ENCODE measurements around the gene TNPO3. TPM values are rescaled to one million over a fixed set of nuclear protein-coding genes. Genes with fewer than 3 reads are reported as not detected.

Gene TNPO3
- total and polyA plus RNA-seq, 9 donors, result 24.9 to 32.7 (median 29.9) TPM

GRCh38 chr7:128941323-128941890 lies 113.5 kb downstream of the TNPO3 start:
- Histone ChIP-seq H3K27me3 (ENCODE audit: control insufficient read depth, insufficient read depth, low read length) (peaks cover 52% of the 10 kb centered on the region), H3K27ac (ENCODE audit: low read length) (no peak overlapping the region), H3K36me3 (ENCODE audit: control insufficient read depth, insufficient read depth, low read length) (no peaks in the 10 kb centered on the region), H3K4me1 (ENCODE audit: control insufficient read depth, insufficient read depth, low read length) (peaks cover 16% of the 10 kb centered on the region), H3K4me3 (ENCODE audit: low read length) (no peak overlapping the region), H3K9me3 (replicated peaks; ENCODE audit: control insufficient read depth, low read depth, low read length) (no peaks in the 10 kb centered on the region)
- no peak for DNase-seq
- 74% methylated on average over 8 of the region's 15 CpGs for WGBS (ENCODE audit: insufficient coverage)

GRCh38 chr7:128940494-128941322 lies 114.2 kb downstream of the TNPO3 start:
- Histone ChIP-seq H3K36me3 (ENCODE audit: control insufficient read depth, insufficient read depth, low read length) (no peaks in the 10 kb centered on the region), H3K9me3 (replicated peaks; ENCODE audit: control insufficient read depth, low read depth, low read length) (no peaks in the 10 kb centered on the region), H3K27me3 (ENCODE audit: control insufficient read depth, insufficient read depth, low read length) (peaks cover 56% of the 10 kb centered on the region), H3K27ac (ENCODE audit: low read length) (no peak overlapping the region), H3K4me3 (ENCODE audit: low read length) (no peak overlapping the region), H3K4me1 (ENCODE audit: control insufficient read depth, insufficient read depth, low read length) (peaks cover 16% of the 10 kb centered on the region)
- DNase-seq, result peak; percentile 65
- 59% methylated on average over 13 of the region's 20 CpGs for WGBS (ENCODE audit: insufficient coverage)

DNA sequence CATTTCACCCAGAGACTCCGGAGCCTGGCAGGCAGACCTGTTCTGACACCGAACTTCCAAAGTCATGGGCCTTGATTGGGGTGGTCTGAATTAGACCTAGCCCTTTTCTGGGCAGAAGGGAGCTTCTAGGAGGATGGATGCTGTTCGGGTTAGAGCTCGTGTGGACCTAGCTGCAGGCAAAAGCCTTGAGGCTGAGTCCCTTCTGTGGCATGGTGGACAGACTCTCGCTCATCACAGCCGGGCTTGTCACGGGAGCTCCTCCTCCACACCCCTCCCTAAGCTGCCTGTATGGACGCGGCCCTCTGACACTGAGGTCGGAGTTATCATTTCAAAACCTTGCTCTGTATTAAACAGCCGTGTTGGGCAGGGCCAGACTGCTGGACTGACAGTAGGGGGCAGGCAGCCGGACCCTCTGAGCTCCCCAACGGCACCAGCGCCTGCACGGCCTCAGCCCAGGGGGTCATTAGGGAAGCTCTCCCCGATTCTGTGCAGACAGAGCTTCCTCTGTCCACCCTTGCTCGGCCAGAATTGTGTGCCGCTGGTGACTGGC lies 115.0 kb downstream of the TNPO3 start:
- Histone ChIP-seq H3K4me3 (ENCODE audit: low read length) (no peak overlapping the region), H3K9me3 (replicated peaks; ENCODE audit: control insufficient read depth, low read depth, low read length) (no peaks in the 10 kb centered on the region), H3K4me1 (ENCODE audit: control insufficient read depth, insufficient read depth, low read length) (peaks cover 19% of the 10 kb centered on the region), H3K27ac (ENCODE audit: low read length) (no peak overlapping the region), H3K27me3 (ENCODE audit: control insufficient read depth, insufficient read depth, low read length) (peaks cover 61% of the 10 kb centered on the region), H3K36me3 (ENCODE audit: control insufficient read depth, insufficient read depth, low read length) (no peaks in the 10 kb centered on the region)
- WGBS (ENCODE audit: insufficient coverage), result 65% methylated on average over 14 of the region's 18 CpGs
- DNase-seq, result no peak

DNA sequence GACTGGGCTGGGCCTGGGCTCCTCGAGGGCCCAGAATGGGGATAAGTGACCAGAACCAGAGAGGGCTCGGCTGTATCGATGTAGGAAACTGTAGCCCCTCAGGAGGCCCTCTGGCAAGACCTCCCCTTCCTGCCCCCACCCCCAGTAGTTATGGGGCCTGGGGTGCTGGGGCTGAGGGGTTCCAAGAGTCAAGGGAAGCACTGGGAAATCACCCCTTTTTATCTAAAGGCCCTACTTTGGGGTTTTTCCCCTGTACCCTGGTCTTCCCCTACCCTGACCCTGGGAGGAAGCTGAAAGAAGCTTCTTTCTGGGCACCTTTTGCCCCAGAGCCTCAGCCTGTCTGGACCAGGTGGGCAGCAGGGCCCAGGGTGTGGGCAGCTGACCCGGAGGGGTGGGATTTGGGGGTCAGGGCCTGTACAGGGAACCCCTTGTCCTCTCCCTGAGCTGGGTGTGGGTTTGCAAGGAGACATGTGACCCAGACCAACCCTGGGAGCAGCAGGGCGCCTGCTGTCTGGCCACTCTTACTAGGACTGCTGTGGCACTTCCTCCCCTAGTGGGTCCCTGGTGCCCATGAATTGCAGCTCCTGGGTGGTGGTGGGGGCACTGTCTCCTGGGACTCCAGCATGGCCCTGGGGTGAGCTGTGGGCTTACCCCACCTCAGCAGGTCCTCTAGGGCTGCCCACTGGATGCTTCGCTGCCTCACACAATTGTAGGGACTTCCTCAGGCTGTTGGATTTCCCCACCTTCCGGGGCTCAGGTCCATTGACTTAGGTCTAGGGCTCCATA lies 115.6 kb downstream of the TNPO3 start:
- 63% methylated on average over 3 of the region's 7 CpGs for WGBS (ENCODE audit: insufficient coverage)
- Histone ChIP-seq H3K27me3 (ENCODE audit: control insufficient read depth, insufficient read depth, low read length) (peaks cover 65% of the 10 kb centered on the region), H3K4me1 (ENCODE audit: control insufficient read depth, insufficient read depth, low read length) (peaks cover 19% of the 10 kb centered on the region), H3K36me3 (ENCODE audit: control insufficient read depth, insufficient read depth, low read length) (no peaks in the 10 kb centered on the region), H3K4me3 (ENCODE audit: low read length) (peak overlapping the region; percentile 3), H3K27ac (ENCODE audit: low read length) (peak overlapping the region; percentile 29), H3K9me3 (replicated peaks; ENCODE audit: control insufficient read depth, low read depth, low read length) (no peaks in the 10 kb centered on the region)
- DNase-seq, result no peak

- no peaks in the 10 kb centered on the region for H3K36me3 ChIP-seq (ENCODE audit: control insufficient read depth, insufficient read depth, low read length)
- 0% methylated on average over 22 of the region's 30 CpGs for WGBS (ENCODE audit: insufficient coverage)
- H3K27me3 ChIP-seq (ENCODE audit: control insufficient read depth, insufficient read depth, low read length), result peaks cover 65% of the 10 kb centered on the region
- H3K27ac ChIP-seq (ENCODE audit: low read length), result no peak overlapping the region
- H3K4me1 ChIP-seq (ENCODE audit: control insufficient read depth, insufficient read depth, low read length), result peaks cover 19% of the 10 kb centered on the region
- DNase-seq, result no peak
- H3K9me3 ChIP-seq (replicated peaks; ENCODE audit: control insufficient read depth, low read depth, low read length), result no peaks in the 10 kb centered on the region
- H3K4me3 ChIP-seq (ENCODE audit: low read length), result peak overlapping the region; percentile 41
Measured at GRCh38 chr7:128938544-128939074, 116.3 kb downstream of the TNPO3 start.

DNA sequence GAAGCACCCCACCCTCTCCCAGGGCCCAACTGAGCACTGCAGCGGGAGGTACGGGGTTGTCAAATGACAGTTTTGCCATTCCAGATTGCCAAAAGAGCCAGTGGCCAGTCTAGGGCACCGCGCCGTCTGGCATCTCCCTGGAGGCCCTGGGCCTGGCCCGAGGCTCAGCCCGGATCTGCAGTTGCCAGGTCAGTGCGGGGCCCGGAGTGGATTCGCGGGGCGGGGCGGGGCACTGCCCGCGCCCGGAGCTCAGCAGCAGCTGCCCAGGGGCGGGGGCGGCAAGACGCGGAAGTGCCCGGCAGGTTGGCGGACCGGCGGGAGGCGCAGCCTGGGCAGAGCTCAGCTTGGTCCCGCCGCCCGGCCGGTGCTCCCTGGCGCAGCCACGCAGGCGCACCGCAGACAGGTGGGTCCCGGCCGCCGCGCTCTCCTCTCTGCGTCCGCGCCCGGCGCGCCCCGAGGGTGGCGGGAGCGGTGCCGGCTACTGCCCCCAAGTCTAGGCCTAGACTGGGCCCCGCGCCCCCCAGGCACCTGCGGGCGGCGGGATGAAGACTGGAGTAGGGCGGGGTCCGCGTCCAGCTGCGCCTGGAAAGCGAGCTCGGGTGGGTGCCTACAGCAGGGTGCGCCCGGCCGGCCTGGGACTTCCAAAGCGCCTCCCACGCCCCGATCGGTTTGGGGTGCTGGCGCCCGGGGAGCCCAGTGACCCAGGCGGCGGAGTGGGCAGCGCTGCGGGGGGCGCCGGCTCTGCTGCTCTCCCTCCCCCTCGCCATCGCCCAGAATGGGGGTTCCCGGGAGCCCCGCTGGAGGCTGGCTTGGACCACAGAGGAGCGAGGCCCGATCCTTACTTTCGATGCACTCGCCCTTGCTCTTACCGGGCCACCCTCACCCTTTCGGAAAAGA lies 117.0 kb downstream of the TNPO3 start, which contains the start of gene IRF5:
Gene IRF5 (plus strand): TSS at position 281 of the 897 bp plus-strand sequence. CDS start 4,155 bp downstream, outside the sequence.
- Histone ChIP-seq H3K36me3 (ENCODE audit: control insufficient read depth, insufficient read depth, low read length) (no peaks in the 10 kb centered on the region), H3K27ac (ENCODE audit: low read length) (no peak within 1 kb of the TSS), H3K4me3 (ENCODE audit: low read length) (peak within 1 kb of the TSS; percentile 41), H3K4me1 (ENCODE audit: control insufficient read depth, insufficient read depth, low read length) (peaks cover 23% of the 10 kb centered on the region), H3K27me3 (ENCODE audit: control insufficient read depth, insufficient read depth, low read length) (peaks cover 65% of the 10 kb centered on the region), H3K9me3 (replicated peaks; ENCODE audit: control insufficient read depth, low read depth, low read length) (no peaks in the 10 kb centered on the region)
- under 1% methylated on average over 78 of the region's 83 CpGs for WGBS (ENCODE audit: insufficient coverage)
- DNase-seq, result peak; percentile 39

GRCh38 chr7:128937271-128937646 lies 117.7 kb downstream of the TNPO3 start:
- no peak for DNase-seq
- H3K9me3 ChIP-seq (replicated peaks; ENCODE audit: control insufficient read depth, low read depth, low read length), result no peaks in the 10 kb centered on the region
- H3K4me3 ChIP-seq (ENCODE audit: low read length), result no peak overlapping the region
- H3K27ac ChIP-seq (ENCODE audit: low read length), result no peak overlapping the region
- 40% methylated on average over 17 of the region's 17 CpGs for WGBS (ENCODE audit: insufficient coverage)
- H3K27me3 ChIP-seq (ENCODE audit: control insufficient read depth, insufficient read depth, low read length), result peaks cover 67% of the 10 kb centered on the region
- H3K4me1 ChIP-seq (ENCODE audit: control insufficient read depth, insufficient read depth, low read length), result peaks cover 28% of the 10 kb centered on the region
- H3K36me3 ChIP-seq (ENCODE audit: control insufficient read depth, insufficient read depth, low read length), result no peaks in the 10 kb centered on the region

DNA sequence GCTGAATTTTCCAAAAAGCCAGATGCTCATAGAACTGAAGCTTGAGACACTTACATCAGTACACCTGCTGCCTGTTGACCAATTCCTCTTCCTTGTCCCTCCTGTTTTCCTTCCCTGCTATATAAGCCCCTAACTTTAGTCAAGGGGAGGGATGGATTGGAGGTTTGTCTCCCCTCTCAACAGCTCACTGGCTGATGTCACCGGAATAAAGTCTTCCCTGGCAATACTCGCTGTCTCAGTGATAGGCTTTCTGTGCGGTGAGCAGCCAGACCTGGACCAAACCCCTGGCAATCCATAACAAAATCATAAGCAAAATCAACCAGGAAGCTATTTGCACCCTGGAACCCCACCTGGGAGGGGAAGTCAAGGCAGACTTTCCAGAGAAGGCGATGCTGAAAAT lies 118.1 kb downstream of the TNPO3 start:
- 86% methylated on average over 1 of the region's 4 CpGs for WGBS (ENCODE audit: insufficient coverage)
- peaks cover 67% of the 10 kb centered on the region for H3K27me3 ChIP-seq (ENCODE audit: control insufficient read depth, insufficient read depth, low read length)
- peaks cover 28% of the 10 kb centered on the region for H3K4me1 ChIP-seq (ENCODE audit: control insufficient read depth, insufficient read depth, low read length)
- H3K36me3 ChIP-seq (ENCODE audit: control insufficient read depth, insufficient read depth, low read length), result no peaks in the 10 kb centered on the region
- no peak overlapping the region for H3K27ac ChIP-seq (ENCODE audit: low read length)
- no peaks in the 10 kb centered on the region for H3K9me3 ChIP-seq (replicated peaks; ENCODE audit: control insufficient read depth, low read depth, low read length)
- H3K4me3 ChIP-seq (ENCODE audit: low read length), result no peak overlapping the region
- DNase-seq, result no peak

- Histone ChIP-seq H3K4me3 (ENCODE audit: low read length) (no peak overlapping the region), H3K27ac (ENCODE audit: low read length) (no peak overlapping the region), H3K9me3 (replicated peaks; ENCODE audit: control insufficient read depth, low read depth, low read length) (no peaks in the 10 kb centered on the region), H3K27me3 (ENCODE audit: control insufficient read depth, insufficient read depth, low read length) (peaks cover 57% of the 10 kb centered on the region), H3K4me1 (ENCODE audit: control insufficient read depth, insufficient read depth, low read length) (peaks cover 28% of the 10 kb centered on the region), H3K36me3 (ENCODE audit: control insufficient read depth, insufficient read depth, low read length) (no peaks in the 10 kb centered on the region)
- DNase-seq, result no peak
- 3% methylated on average over 4 of the region's 6 CpGs for WGBS (ENCODE audit: insufficient coverage)
Measured at GRCh38 chr7:128935342-128935730, 119.6 kb downstream of the TNPO3 start.
